ENCODE measurements around the gene KLRG1.

KLRG1 gene

DNA sequence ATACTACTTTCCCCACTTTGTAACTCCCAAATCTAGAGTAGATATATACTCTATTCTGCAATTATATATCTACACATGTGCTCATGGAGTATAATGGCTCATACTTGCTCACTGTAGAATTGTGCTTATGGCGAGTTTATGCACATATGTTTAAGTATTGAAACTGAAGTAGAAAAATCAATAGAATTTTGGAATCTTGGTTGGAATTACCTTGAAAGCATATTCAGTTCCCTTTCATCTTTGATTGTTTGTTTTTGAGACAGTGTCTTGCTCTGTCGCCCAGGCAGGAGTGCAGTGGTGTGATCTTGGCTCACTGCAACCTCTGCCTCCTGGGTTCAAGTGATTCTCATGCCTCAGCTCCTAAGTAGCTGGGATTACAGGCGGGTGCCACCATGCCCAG is 4.5 kb downstream of the KLRG1 start:
- Histone ChIP-seq H3K4me2 (ENCODE audit: low read length) (no peak overlapping the region), H3K9ac (ENCODE audit: low read length) (no peak overlapping the region), H3K36me3 (ENCODE audit: insufficient read depth, low read length) (no peaks in the 10 kb centered on the region), H4K20me1 (ENCODE audit: insufficient read depth, low read length) (no peaks in the 10 kb centered on the region), H3K9me2 (ENCODE audit: low read depth, low read length) (no peaks in the 10 kb centered on the region), H3K27ac (ENCODE audit: low read depth, low read length, poor library complexity, severe bottlenecking) (no peak overlapping the region), H3K79me2 (ENCODE audit: insufficient read depth, low read length) (no peaks in the 10 kb centered on the region), H2AFZ (ENCODE audit: low read length) (no peak overlapping the region), H3K4me1 (ENCODE audit: insufficient read depth, low read length, severe bottlenecking) (peaks cover 10% of the 10 kb centered on the region), H3K27me3 (ENCODE audit: insufficient read depth, low read length) (no peaks in the 10 kb centered on the region), H3K9me3 (ENCODE audit: low read length) (no peaks in the 10 kb centered on the region), H3K4me3 (ENCODE audit: low read depth, low read length, poor library complexity, severe bottlenecking) (no peak overlapping the region), H3F3A (ENCODE audit: insufficient read depth, low read length) (no peaks in the 10 kb centered on the region)
- TF ChIP-seq, protein P1, sequence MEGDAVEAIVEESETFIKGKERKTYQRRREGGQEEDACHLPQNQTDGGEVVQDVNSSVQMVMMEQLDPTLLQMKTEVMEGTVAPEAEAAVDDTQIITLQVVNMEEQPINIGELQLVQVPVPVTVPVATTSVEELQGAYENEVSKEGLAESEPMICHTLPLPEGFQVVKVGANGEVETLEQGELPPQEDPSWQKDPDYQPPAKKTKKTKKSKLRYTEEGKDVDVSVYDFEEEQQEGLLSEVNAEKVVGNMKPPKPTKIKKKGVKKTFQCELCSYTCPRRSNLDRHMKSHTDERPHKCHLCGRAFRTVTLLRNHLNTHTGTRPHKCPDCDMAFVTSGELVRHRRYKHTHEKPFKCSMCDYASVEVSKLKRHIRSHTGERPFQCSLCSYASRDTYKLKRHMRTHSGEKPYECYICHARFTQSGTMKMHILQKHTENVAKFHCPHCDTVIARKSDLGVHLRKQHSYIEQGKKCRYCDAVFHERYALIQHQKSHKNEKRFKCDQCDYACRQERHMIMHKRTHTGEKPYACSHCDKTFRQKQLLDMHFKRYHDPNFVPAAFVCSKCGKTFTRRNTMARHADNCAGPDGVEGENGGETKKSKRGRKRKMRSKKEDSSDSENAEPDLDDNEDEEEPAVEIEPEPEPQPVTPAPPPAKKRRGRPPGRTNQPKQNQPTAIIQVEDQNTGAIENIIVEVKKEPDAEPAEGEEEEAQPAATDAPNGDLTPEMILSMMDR (IDR thresholded peaks at IDR 0.05; ENCODE audit: low read length), result no peak
- TF ChIP-seq EZH2 (IDR thresholded peaks at IDR 0.05; ENCODE audit: borderline replicate concordance, low read length), result no peak

GRCh38 chr12:8995021-8995775 is 5.9 kb downstream of the KLRG1 start:
- Histone ChIP-seq H3K9me2 (ENCODE audit: low read depth, low read length) (no peaks in the 10 kb centered on the region), H3K79me2 (ENCODE audit: insufficient read depth, low read length) (no peaks in the 10 kb centered on the region), H3K27ac (ENCODE audit: low read depth, low read length, poor library complexity, severe bottlenecking) (no peak overlapping the region), H3F3A (ENCODE audit: insufficient read depth, low read length) (no peaks in the 10 kb centered on the region), H3K9me3 (ENCODE audit: low read length) (no peaks in the 10 kb centered on the region), H2AFZ (ENCODE audit: low read length) (no peak overlapping the region), H4K20me1 (ENCODE audit: insufficient read depth, low read length) (no peaks in the 10 kb centered on the region), H3K27me3 (ENCODE audit: insufficient read depth, low read length) (no peaks in the 10 kb centered on the region), H3K36me3 (ENCODE audit: insufficient read depth, low read length) (no peaks in the 10 kb centered on the region), H3K9ac (ENCODE audit: low read length) (no peak overlapping the region), H3K4me2 (ENCODE audit: low read length) (no peak overlapping the region), H3K4me1 (ENCODE audit: insufficient read depth, low read length, severe bottlenecking) (no peaks in the 10 kb centered on the region), H3K4me3 (ENCODE audit: low read depth, low read length, poor library complexity, severe bottlenecking) (no peak overlapping the region)
- TF ChIP-seq, protein P1 (IDR thresholded peaks at IDR 0.05; ENCODE audit: low read length), result no peak
- no peak for TF ChIP-seq EZH2 (IDR thresholded peaks at IDR 0.05; ENCODE audit: borderline replicate concordance, low read length)

DNA sequence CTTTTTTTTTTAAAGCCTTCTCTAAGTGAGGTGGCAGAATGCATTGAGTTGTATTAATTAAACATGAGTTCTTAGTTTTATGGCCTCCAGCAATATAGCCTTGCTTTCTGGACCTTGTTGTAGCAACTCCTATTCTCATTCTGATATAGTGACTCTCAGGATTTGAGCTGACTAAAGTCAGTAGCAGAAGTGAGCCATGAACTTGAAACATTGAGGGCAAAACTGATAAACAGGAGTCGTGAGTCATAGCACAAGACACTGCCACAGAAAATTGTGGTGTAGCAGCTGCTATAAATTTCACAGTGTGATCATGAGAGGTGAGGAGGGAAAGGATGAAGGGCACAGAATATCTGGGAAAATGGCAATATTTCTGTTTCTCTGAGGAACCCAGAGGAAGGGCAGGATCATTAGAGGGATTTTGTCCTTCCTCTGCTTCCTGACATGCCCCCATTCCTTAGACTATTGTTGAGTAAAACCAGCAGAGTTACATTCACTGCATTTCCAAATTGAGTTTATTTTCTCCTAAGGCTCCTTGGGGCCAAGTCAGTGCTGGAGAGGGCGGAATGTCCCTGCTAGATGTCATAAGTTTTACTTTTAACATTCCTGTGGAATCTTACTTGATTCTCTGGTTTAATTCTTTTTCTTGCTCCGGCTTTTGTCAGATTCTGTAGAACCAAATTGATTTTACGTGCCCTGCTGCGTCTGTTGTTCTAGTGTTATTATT is 7.5 kb downstream of the KLRG1 start:
- H3K27ac ChIP-seq (ENCODE audit: low read depth, low read length, poor library complexity, severe bottlenecking), result no peak overlapping the region
- no peak overlapping the region for H2AFZ ChIP-seq (ENCODE audit: low read length)

More for the DNA sequence above, 7.5 kb downstream of the KLRG1 start:
- no peaks in the 10 kb centered on the region for H4K20me1 ChIP-seq (ENCODE audit: insufficient read depth, low read length)
- no peak overlapping the region for H3K4me2 ChIP-seq (ENCODE audit: low read length)
- H3K9ac ChIP-seq (ENCODE audit: low read length), result no peak overlapping the region
- TF ChIP-seq, protein P1 (IDR thresholded peaks at IDR 0.05; ENCODE audit: low read length), result no peak
- no peak for TF ChIP-seq EZH2 (IDR thresholded peaks at IDR 0.05; ENCODE audit: borderline replicate concordance, low read length)
- no peak overlapping the region for H3K4me3 ChIP-seq (ENCODE audit: low read depth, low read length, poor library complexity, severe bottlenecking)
- no peaks in the 10 kb centered on the region for H3K4me1 ChIP-seq (ENCODE audit: insufficient read depth, low read length, severe bottlenecking)
- H3K27me3 ChIP-seq (ENCODE audit: insufficient read depth, low read length), result no peaks in the 10 kb centered on the region
- H3K79me2 ChIP-seq (ENCODE audit: insufficient read depth, low read length), result no peaks in the 10 kb centered on the region
- no peaks in the 10 kb centered on the region for H3K9me2 ChIP-seq (ENCODE audit: low read depth, low read length)
- no peaks in the 10 kb centered on the region for H3K9me3 ChIP-seq (ENCODE audit: low read length)
- no peaks in the 10 kb centered on the region for H3K36me3 ChIP-seq (ENCODE audit: insufficient read depth, low read length)
- H3F3A ChIP-seq (ENCODE audit: insufficient read depth, low read length), result no peaks in the 10 kb centered on the region

Measured in OCI-LY1 (cell line).